Measurements from ENCODE around the gene S1PR3. TPM values are rescaled to one million over a fixed set of nuclear protein-coding genes. Genes with fewer than 3 reads are reported as not detected.

Gene S1PR3
- total RNA-seq, 2 experiments from 2014 or later, result not detected

Other genes starting within 250 kb of the S1PR3 start
- not detected for gene SHC3, start 187.3 kb downstream of the S1PR3 start, total RNA-seq

Data from activated CD8-positive, alpha-beta T cell treated with anti-CD3 and anti-CD28 coated beads, Interleukin-2, amount 10 ng/mL, durations not matched to agents 7 days and 5 days (primary cell).